Islet of Langerhans (tissue), 1 donor: ENCODE results near the gene MARCHF3.
"Not testable (repeated sequence)": the region's sequence is repeated elsewhere in the genome, so short reads cannot be mapped to it uniquely, and the experiment has no call there.

ENCODE experiments used
- FAIRE-seq: peaks from one replicate; lab custom pipeline; 2011; peaks lifted over from hg19 to GRCh38; lab: Jason Lieb, UNC

MARCHF3 gene

DNA sequence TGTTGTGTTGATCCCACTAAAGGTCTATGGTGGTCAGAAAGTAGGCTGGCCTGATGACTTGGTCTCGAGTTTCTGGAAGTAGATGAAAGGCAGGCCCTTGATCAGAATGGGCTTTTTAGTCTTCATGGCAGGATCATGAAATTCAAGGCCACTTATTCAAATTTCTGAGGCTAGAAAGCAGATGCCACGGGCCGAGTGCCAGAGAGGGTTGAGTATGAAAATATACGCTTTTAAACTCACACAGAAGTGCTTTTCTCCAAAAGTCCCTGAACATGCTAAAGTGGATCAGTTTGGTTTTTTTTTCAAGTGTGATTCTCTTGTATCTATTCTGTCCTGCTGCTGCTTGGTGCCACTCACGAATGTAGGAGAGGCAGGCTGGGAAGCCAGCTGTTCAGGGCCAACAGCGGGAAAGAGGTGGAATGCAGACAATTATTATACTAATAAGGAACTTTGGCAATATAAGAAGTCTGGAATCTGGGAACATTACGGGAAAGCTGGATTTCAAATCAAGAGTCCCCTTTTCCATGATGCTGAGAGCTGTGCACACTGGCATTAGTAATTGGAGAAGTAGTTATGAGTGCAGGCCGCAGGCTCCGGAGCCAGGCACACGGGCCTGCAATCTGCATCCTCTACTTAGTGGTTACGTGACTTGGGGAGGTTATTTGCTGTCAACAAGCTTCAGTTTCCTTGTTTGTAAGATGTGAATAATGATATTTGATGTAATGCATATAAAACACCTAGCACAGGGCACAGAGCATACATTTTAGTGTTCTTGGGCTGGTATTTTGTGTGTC is 157.6 kb downstream of the MARCHF3 start:
- no peak for FAIRE-seq

DNA sequence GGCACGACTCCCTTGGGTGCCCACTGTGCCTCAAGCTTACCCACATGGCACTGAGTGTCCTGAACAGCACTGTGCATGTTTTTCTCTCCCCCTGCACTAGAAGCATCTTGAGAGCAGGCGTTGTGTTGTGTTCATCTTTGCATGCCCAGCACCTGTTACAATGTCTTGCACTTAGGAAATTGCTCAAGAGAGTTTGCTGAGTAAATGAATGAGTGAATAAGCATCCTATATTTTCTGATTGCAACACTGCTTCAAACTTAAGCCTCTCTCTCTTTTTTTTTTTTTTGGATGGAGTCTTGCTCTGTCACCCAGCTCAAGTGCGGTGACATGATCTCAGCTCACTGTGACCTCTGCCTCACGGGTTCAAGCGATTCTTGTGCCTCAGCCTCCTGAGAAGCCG is 158.9 kb downstream of the MARCHF3 start:
- FAIRE-seq: no peak

DNA sequence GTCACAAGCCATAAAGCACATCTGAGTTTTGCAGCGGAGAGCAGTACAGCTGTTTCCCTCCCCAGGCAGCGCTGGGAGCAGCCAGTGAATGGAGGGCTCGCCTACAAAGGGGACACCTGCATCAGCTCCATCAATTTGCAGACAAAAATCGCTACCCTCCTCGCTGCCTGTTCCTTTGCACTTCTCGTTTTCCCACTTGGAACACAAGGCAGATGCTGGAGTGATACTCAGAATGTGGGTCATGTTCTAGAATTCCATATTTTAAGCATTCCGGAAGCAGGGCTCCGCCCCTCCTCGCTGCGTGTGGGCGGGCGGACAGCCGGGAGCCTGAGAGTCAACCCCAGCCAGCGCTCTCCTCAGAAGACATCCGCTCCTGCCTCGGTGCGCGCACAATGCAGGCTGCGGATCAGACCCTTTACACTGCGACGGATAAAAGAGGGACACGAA is 161.3 kb downstream of the MARCHF3 start:
- FAIRE-seq: no peak

- FAIRE-seq: no peak
These were observed 161.9 kb downstream of the MARCHF3 start for GRCh38 chr5:126868338-126869004.

- no peak for FAIRE-seq
These were observed 163.3 kb downstream of the MARCHF3 start for GRCh38 chr5:126866851-126867636.

DNA sequence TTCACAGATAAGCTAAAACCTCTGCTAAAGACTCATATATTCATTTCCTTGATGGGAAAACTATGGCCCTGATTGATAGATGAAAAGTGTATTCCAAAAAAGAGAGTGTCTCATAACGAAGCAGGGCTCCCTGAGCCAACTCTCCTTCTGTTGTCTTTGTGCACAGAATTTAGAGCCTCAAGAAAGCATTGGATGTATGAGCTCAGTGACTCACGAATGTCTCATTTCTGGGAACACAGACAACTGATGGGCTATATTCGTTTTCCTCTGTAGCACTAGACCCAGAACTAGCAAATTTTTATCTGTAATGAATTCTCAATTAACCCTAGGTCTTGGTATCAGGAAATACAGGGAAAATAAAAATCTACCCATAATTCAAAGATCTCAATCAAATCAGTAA is 165.1 kb downstream of the MARCHF3 start:
- FAIRE-seq: no peak

DNA sequence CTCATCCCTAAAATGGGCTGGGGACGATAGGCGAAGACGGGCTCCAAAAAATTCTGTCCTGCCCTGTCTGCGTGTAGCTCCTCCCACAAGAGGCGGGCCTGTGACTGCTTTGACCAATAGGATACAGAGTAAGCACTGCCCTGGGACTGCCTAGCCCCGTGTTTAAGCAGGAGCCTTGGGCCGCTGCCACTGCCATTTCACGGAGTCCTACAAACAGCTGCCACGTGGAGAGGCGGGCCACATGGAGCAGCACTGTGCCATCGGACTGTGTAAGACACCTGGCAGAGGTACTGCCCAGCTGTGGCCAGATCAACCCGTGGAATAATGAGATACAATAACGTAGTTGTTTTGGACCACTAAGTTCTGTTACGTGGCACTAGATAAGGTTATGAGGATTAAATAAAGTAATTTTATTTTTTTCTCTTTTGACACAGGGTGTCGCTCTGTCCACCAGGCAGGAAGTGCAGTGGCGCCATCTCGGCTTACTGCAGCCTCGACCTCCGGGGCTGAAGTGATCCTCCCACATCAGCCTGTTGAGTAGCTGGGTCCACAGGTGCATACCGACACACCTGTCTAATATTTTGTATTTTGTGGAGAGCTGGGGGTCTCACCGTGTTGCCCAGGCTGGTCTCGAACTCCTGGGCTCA is 166.2 kb downstream of the MARCHF3 start:
- FAIRE-seq: no peak

GRCh38 chr5:126863402-126863801 is 167.0 kb downstream of the MARCHF3 start:
- FAIRE-seq: no peak

GRCh38 chr5:126858441-126858840 is 171.9 kb downstream of the MARCHF3 start:
- no peak for FAIRE-seq

DNA sequence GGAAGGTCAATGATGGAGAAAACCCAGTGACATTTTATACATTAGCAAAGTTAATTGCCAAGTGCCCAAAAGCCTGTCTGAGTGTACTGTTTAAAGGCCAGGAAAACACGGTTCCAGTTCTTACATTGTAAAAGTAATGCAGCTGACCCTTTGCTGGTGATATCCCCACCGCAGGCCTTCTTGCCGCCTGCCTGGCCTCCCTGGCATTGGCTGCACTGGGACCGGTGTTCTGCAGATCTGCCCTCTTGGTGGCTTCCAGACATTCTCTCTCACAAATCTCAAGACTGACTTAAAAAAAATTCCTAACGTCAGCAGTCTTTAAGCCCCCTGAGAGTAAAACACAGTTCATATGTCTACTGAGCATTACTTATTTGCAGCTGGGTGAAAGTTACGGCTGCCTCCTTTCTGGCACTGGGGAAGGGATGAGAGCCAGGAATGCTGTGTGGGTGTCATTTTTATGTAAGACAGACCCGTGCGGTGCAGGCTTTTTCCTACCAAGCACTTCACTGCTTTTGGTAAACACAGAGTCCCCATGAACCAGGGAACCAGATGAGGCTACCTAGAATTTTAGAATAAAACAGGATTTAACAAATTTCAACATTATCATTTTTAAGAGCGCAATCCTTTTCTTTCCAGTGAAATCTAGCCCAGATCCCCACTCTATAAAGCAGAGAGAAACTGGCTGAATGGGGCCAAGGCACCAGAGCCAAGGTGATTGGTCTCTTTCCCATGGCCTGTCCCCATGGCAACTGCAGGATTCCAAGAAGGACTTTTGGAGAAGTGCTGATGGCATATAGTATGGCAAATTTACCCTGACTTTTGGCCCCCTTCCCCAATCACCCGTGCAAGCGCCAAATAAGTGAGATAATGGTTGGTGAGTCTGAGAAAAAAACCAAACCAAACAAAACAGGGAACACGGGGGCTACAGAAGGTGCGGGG is 172.6 kb downstream of the MARCHF3 start:
- FAIRE-seq: no peak

DNA sequence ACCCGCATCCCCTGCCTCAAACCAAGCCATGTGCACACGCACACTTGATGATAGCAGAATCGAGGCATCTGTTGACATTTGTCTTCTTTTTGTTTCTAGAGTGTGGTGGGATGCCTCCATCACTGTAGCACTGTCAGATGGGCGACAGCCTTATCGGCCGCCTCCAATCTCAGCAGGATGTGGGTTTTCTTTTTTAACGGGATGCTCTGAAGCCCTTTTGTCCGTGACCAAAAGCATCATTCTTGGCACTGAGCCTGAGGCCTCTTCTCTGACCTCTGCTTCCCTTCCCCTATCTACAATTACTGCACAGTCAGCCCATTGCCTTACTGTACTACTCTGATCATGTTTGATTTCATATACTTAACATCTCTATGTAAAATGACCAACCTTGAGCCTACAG is 175.1 kb downstream of the MARCHF3 start:
- no peak for FAIRE-seq

- no peak for FAIRE-seq
These were observed 175.7 kb downstream of the MARCHF3 start for GRCh38 chr5:126854526-126855110.

GRCh38 chr5:126853541-126854307 is 176.6 kb downstream of the MARCHF3 start:
- not testable (repeated sequence) for FAIRE-seq

DNA sequence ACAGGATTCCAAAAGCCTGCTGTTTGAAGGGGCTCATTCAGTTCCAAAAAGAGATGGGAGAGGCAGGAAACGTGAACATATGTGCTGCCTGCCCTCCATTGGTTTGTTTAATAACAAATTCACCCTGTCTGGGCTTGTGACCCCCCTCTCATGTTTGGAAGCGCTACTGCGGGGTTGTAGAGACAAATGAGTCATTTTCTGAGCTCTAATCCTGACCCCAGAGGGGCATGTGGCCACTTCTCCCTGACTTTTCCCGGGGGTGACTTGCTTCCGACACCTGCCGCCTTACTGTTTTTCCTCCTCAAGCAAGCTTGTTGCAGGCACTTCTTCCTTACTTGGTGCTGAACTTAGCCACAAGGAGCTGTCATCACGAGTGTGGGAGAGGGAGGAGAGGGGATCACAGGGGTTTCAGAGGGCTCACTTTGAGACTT is 177.5 kb downstream of the MARCHF3 start:
- FAIRE-seq: no peak

- no peak for FAIRE-seq
These were observed 178.2 kb downstream of the MARCHF3 start for GRCh38 chr5:126852091-126852571.

DNA sequence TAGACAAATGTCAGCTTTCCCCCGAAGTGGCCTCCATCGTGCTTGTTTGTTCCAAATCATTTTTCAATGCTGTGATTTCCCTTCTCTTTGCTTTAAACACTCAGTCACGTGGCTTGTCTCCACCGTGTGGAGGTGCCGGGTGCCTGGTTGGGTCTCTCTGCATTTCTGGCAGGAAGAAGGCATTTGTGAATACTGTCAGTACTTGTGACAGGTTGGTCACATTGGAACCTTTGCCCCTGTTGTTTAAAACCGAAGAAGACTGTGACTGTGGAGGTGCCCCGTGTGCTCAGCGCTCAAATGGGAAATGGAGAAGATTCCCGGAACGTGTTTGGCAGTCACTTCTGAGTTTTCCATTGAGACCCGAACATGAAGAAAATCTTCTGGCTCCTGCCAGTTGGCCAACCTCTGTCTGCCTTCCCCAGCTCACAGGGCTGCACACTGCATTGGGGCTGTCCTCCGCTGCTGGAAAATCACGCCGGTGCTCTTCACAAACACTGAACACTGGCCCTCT is 178.8 kb downstream of the MARCHF3 start:
- FAIRE-seq: no peak

GRCh38 chr5:126849101-126849678 is 181.2 kb downstream of the MARCHF3 start:
- no peak for FAIRE-seq

DNA sequence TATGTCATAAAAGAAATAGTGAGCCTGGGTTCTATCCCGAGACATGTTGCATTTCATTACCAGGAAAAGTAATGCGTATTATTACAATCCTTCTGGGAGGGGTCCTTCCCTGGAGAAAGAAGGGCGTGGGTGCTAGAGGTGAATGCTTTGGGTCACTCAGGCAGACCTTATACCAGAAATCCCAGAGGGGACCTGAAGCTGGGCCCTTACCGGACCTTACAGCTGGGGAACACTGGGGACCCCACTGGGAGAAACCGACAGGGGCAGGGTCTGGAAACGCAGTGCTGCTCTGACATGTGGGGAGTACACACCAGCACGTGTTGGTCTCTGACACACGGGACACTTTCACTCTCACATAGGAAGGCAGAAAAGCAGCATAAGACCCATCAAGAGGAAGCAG is 182.1 kb downstream of the MARCHF3 start:
- FAIRE-seq: no peak

DNA sequence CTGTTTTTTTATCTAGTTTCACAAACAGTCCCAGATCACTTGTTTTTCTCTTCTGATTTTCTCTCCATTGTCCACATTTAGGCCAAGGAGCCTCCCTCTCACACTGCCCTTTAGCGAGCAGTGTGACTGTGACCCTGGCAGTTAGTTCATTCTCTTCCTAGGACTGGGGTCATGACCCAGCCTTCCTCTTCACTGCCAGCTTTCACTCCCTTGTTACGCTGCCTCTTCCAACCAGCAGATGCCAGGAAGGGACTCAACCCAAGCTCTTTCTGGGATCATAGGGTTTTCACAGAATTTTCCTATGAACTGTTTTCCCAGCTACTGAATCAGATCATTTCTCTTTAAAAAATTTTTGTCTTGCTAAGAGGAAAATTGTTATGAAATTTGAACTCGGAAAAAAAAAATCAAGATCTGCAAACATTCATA is 182.5 kb downstream of the MARCHF3 start:
- FAIRE-seq: no peak
